ENCODE results near the gene ADRB1. TPM values are rescaled to one million over a fixed set of nuclear protein-coding genes. Genes with fewer than 3 reads are reported as not detected.

The ADRB1 gene
- total RNA-seq, 4 donors from 2014 or later, result 3.1 to 8.0 (median 4.6) TPM; not detected in 1

- Histone ChIP-seq H3K4me1 (peaks cover 0 to 11% (median 3%) of the 10 kb centered on the region in 4 donors), H3K4me3 (no peak overlapping the region), H3K27me3 (no peaks in the 10 kb centered on the region), H3K9me3 (no peaks in the 10 kb centered on the region), H3K36me3 (no peaks in the 10 kb centered on the region), H3K27ac (no peak overlapping the region)
- DNase-seq, result no peak
- TF ChIP-seq POLR2A (IDR thresholded peaks at IDR 0.05) (no peak), CTCF (IDR thresholded peaks at IDR 0.05) (no peak)
Measured at GRCh38 chr10:114021717-114022680, 21.7 kb upstream of the ADRB1 start.

- Histone ChIP-seq H3K4me3 (no peak overlapping the region), H3K36me3 (no peaks in the 10 kb centered on the region), H3K27me3 (no peaks in the 10 kb centered on the region), H3K4me1 (peaks cover 0 to 11% (median 3%) of the 10 kb centered on the region in 4 donors), H3K9me3 (no peaks in the 10 kb centered on the region), H3K27ac (no peak overlapping the region)
- TF ChIP-seq POLR2A (IDR thresholded peaks at IDR 0.05), result no peak
- TF ChIP-seq CTCF (IDR thresholded peaks at IDR 0.05), result no peak
- DNase-seq, result no peak
Measured at GRCh38 chr10:114022766-114023597, 20.7 kb upstream of the ADRB1 start.

- no peak for DNase-seq
- TF ChIP-seq POLR2A (IDR thresholded peaks at IDR 0.05), result no peak
- TF ChIP-seq CTCF (IDR thresholded peaks at IDR 0.05), result no peak
Measured at GRCh38 chr10:114024876-114025610, 18.6 kb upstream of the ADRB1 start.

GRCh38 chr10:114025611-114026130, 18.0 kb upstream of the ADRB1 start:
- Histone ChIP-seq H3K4me1 (peaks cover 0 to 11% (median 3%) of the 10 kb centered on the region in 4 donors), H3K27ac (no peak overlapping the region), H3K27me3 (no peaks in the 10 kb centered on the region), H3K36me3 (no peaks in the 10 kb centered on the region), H3K9me3 (no peaks in the 10 kb centered on the region), H3K4me3 (no peak overlapping the region)
- no peak for TF ChIP-seq CTCF (IDR thresholded peaks at IDR 0.05)
- no peak for TF ChIP-seq POLR2A (IDR thresholded peaks at IDR 0.05)
- no peak for DNase-seq

More at GRCh38 chr10:114024876-114025610, 18.6 kb upstream of the ADRB1 start:
- Histone ChIP-seq H3K36me3 (no peaks in the 10 kb centered on the region), H3K27ac (peak overlapping the region in 1 of 4 donors; percentile 18), H3K4me1 (peaks cover 0 to 11% (median 3%) of the 10 kb centered on the region in 4 donors), H3K9me3 (no peaks in the 10 kb centered on the region), H3K4me3 (no peak overlapping the region), H3K27me3 (no peaks in the 10 kb centered on the region)

Measured in Peyer's patch (tissue), 4 donors.